OCI-LY3 (cell line): ENCODE data around the gene OAS2.

Source experiments
- EZH2phosphoT487 ChIP-seq: fragments of 200-600 bp; shearing (Covaris generic); IDR thresholded peaks from 2 replicates; pipeline ENCODE4 v1.6.1; 2018; ENCODE audit warnings: antibody characterized with exemption, mixed run types, low read depth
- TF ChIP-seq, protein P1 (sequence below): fragments of 200-600, 300-600 bp; sonication (generic); IDR thresholded peaks from 2 replicates; pipeline ENCODE4 v1.5.1; 2014; ENCODE audit warnings: antibody characterized with exemption, low read length, low read depth

DNA sequence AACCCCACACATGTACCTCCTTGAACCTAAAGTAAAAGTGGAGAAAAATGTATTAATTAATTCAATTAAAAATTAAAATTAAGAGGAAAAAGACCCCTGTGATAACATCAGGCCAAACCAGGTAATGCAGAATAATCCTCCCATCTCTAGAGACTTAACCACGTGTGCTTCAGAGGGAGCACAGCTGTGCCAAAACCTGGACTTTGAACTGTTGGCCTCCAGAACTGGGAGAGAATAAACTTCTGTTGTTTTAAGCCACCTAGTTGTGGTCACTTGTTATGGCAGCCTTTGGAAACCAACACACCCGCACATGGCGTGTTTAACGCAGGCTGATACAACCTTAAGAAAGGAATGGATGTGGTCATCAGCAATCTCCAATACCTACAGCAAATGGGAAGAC lies 23.8 kb downstream of the OAS2 start:
- TF ChIP-seq, protein P1, sequence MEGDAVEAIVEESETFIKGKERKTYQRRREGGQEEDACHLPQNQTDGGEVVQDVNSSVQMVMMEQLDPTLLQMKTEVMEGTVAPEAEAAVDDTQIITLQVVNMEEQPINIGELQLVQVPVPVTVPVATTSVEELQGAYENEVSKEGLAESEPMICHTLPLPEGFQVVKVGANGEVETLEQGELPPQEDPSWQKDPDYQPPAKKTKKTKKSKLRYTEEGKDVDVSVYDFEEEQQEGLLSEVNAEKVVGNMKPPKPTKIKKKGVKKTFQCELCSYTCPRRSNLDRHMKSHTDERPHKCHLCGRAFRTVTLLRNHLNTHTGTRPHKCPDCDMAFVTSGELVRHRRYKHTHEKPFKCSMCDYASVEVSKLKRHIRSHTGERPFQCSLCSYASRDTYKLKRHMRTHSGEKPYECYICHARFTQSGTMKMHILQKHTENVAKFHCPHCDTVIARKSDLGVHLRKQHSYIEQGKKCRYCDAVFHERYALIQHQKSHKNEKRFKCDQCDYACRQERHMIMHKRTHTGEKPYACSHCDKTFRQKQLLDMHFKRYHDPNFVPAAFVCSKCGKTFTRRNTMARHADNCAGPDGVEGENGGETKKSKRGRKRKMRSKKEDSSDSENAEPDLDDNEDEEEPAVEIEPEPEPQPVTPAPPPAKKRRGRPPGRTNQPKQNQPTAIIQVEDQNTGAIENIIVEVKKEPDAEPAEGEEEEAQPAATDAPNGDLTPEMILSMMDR: no peak
- no peak for TF ChIP-seq EZH2phosphoT487
